HepG2 (cell line): ENCODE measurements around the gene POFUT2. TPM values are rescaled to one million over a fixed set of nuclear protein-coding genes. Genes with fewer than 3 reads are reported as not detected.
A peak's percentile ranks its signal among the peaks of the same experiment; 100 is the strongest.

Source experiments
- AKNA ChIP-seq: sonication (generic); formaldehyde crosslinking; IDR thresholded peaks from 2 replicates; pipeline ENCODE4 v1.4.0; 2020; ENCODE audit warnings: missing genetic modification reagents, borderline replicate concordance
- BRF2 ChIP-seq: sonication (generic); formaldehyde crosslinking; IDR thresholded peaks from 2 replicates; pipeline ENCODE4 v1.8.1; 2022; ENCODE audit warnings: mild to moderate bottlenecking, missing genetic modification reagents
- ERF ChIP-seq: IDR thresholded peaks from 2 replicates; pipeline ENCODE4 v1.6.1; 2018; ENCODE audit warnings: missing biosample characterization, missing genetic modification reagents
- FUBP1 ChIP-seq: sonication (generic); formaldehyde crosslinking; IDR thresholded peaks from 2 replicates; pipeline ENCODE4 v1.5.1; 2020; ENCODE audit warnings: missing genetic modification reagents, mild to moderate bottlenecking, borderline replicate concordance
- KDM6A ChIP-seq: IDR thresholded peaks from 2 replicates; pipeline ENCODE4 v1.6.1; 2016; ENCODE audit warnings: low read depth
- RFX5 ChIP-seq: IDR thresholded peaks from 2 replicates; pipeline ENCODE4 v1.6.1; 2011; ENCODE audit warnings: low read depth, low read length, improper control_type of control experiment
- SALL1 ChIP-seq: sonication (generic); formaldehyde crosslinking; IDR thresholded peaks from 2 replicates; pipeline ENCODE4 v1.8.0; 2022; ENCODE audit warnings: mild to moderate bottlenecking, missing genetic modification reagents
- SMYD3 ChIP-seq: sonication (generic); formaldehyde crosslinking; IDR thresholded peaks from 2 replicates; pipeline ENCODE4 v1.8.1; 2023; ENCODE audit warnings: mild to moderate bottlenecking, missing genetic modification reagents
- TCF7 ChIP-seq: sonication (generic); IDR thresholded peaks from 2 replicates; pipeline ENCODE4 v1.6.1; 2016; ENCODE audit warnings: antibody characterized with exemption, low read depth
- ZC3H13 ChIP-seq: sonication (generic); formaldehyde crosslinking; IDR thresholded peaks from 2 replicates; pipeline ENCODE4 v1.8.1; 2023; ENCODE audit warnings: mild to moderate bottlenecking, missing genetic modification reagents, moderate library complexity
- ZFYVE20 ChIP-seq: sonication (generic); formaldehyde crosslinking; IDR thresholded peaks from 2 replicates; pipeline ENCODE4 v1.8.0; 2023; ENCODE audit warnings: low read depth, mild to moderate bottlenecking, moderate library complexity, missing genetic modification reagents, borderline replicate concordance
- ZHX1 ChIP-seq: sonication (generic); formaldehyde crosslinking; IDR thresholded peaks from 2 replicates; pipeline ENCODE4 v1.8.1; 2022; ENCODE audit warnings: low read depth, mild to moderate bottlenecking, missing genetic modification reagents
- ZMAT3 ChIP-seq: sonication (generic); formaldehyde crosslinking; conservative IDR thresholded peaks from 2 replicates; pipeline ENCODE4 v1.7.0; 2021; ENCODE audit warnings: missing genetic modification reagents
- ZNF574 ChIP-seq: sonication (generic); formaldehyde crosslinking; IDR thresholded peaks from 2 replicates; pipeline ENCODE4 v1.4.0; 2020; ENCODE audit warnings: missing genetic modification reagents
- ZNF891 ChIP-seq: sonication (generic); formaldehyde crosslinking; IDR thresholded peaks from 2 replicates; pipeline ENCODE4 v1.5.0; 2020; ENCODE audit warnings: mild to moderate bottlenecking, missing genetic modification reagents
- polyA plus RNA-seq, 8 experiments: library from polyadenylated mRNA; depleted of rRNA in 3 of 8; stranded (reverse) in 7 of 8; unstranded in 1 of 8; fragments of >200 nt; fragmentation: Illumina TruSeq in 4 of 8; extraction: Trizol in 4 of 8; gene quantifications; 2 replicates each; pipeline versions ENCODE4 v1.2.1 to v1.2.3, GENCODE V29; 2011 to 2016; ENCODE audit warnings: low read depth in 4 of 8, missing spikeins in 1 of 8, mixed read lengths in 1 of 8; ENCODE audit not compliant: insufficient read depth in 1 of 8
- total RNA-seq, 5 experiments: library from RNA; depleted of rRNA; stranded (reverse); fragments of >200 nt; fragmentation: Illumina TruSeq; extraction: Trizol; gene quantifications; 2 replicates each; pipeline ENCODE4 v1.2.3, GENCODE V29; 2016; ENCODE audit warnings: low read depth in 1 of 5

POFUT2 gene
- total and polyA plus RNA-seq, 2 of the 13 experiments (the other 11 are each of a cell fraction or from before 2014, with no cell fraction given), result 22.8 to 24.0 TPM

GRCh38 chr21:45330075-45330781 is 42.5 kb upstream of the POFUT2 start (continued):
- TF ChIP-seq ZNF891 (CRISPR knock-in tag), result 0 out of 2 replicates have a peak, but pooled peaks have one; percentile 14
- no peak for TF ChIP-seq ZMAT3 (CRISPR knock-in tag)
- TF ChIP-seq BRF2, result no peak
- TF ChIP-seq ZNF574 (CRISPR knock-in tag), result peak; percentile 12; the same call in 1 of the 2 replicates
- TF ChIP-seq TCF7, result peak; percentile 27; the same call in 1 of the 2 replicates
- TF ChIP-seq ZFYVE20 (CRISPR knock-in tag), result no peak
- TF ChIP-seq ZC3H13, result no peak
- no peak for TF ChIP-seq FUBP1 (CRISPR knock-in tag)
- TF ChIP-seq ZHX1, result no peak
- peak; percentile 63 for TF ChIP-seq SALL1 (CRISPR knock-in tag)
- TF ChIP-seq KDM6A (CRISPR knock-in tag), result peak; percentile 59; the same call in 1 of the 2 replicates
- TF ChIP-seq RFX5, result no peak
- no peak for TF ChIP-seq SMYD3
- no peak; the same call in 1 of the 2 replicates for TF ChIP-seq ERF (CRISPR knock-in tag)
- no peak for TF ChIP-seq AKNA (CRISPR knock-in tag)
